Hindlimb muscle (tissue), 1 donor: ENCODE data around the gene SRSF4. TPM values are rescaled to one million over a fixed set of nuclear protein-coding genes. Genes with fewer than 3 reads are reported as not detected.

Source experiments
- polyA plus RNA-seq: library from polyadenylated mRNA; unstranded; fragments of 120-200 nt; gene quantifications from one replicate; pipeline ENCODE4 v1.2.1, GENCODE V29; 2013; ENCODE audit not compliant: insufficient read length

SRSF4 gene
- polyA plus RNA-seq, 1 donor = 74.1 TPM

Other genes with a start within 250 kb of the SRSF4 start
- 5.6 TPM for gene TMEM200B, start 58.0 kb downstream of the SRSF4 start, polyA plus RNA-seq
- gene MECR, start 49.0 kb upstream of the SRSF4 start, polyA plus RNA-seq = 31.5 TPM
- 25.4 TPM for gene PTPRU, start 54.6 kb upstream of the SRSF4 start, polyA plus RNA-seq